ENCODE results near the gene POTEH.
"Not testable (repeated sequence)": the region's sequence is repeated elsewhere in the genome, so short reads cannot be mapped to it uniquely, and the experiment has no call there.

DNA sequence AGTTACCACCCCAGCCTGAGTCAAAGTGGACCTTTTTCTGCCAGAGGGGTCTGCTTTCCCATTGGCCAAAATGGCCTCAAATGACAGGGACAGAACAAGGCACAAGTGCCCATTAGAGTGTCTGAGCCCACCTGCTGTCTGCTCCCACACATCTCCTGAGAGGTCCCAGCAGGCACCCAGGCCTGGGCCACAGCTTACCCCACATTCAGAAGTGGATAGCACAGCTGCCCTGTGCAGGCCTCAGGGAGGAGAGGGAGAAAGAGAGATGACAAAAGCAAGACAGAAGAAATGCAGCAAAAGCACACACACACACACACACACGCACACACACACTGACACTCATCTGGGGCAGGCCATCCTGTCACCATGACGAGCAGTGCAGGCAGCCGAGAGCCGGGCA lies 4.2 kb upstream of the POTEH start:
- TF ChIP-seq, protein P1, sequence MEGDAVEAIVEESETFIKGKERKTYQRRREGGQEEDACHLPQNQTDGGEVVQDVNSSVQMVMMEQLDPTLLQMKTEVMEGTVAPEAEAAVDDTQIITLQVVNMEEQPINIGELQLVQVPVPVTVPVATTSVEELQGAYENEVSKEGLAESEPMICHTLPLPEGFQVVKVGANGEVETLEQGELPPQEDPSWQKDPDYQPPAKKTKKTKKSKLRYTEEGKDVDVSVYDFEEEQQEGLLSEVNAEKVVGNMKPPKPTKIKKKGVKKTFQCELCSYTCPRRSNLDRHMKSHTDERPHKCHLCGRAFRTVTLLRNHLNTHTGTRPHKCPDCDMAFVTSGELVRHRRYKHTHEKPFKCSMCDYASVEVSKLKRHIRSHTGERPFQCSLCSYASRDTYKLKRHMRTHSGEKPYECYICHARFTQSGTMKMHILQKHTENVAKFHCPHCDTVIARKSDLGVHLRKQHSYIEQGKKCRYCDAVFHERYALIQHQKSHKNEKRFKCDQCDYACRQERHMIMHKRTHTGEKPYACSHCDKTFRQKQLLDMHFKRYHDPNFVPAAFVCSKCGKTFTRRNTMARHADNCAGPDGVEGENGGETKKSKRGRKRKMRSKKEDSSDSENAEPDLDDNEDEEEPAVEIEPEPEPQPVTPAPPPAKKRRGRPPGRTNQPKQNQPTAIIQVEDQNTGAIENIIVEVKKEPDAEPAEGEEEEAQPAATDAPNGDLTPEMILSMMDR (IDR thresholded peaks at IDR 0.05; ENCODE audit: poor library complexity, severe bottlenecking): not testable (repeated sequence)
- TF ChIP-seq POLR2AphosphoS5 (IDR thresholded peaks at IDR 0.05); TAF1 (IDR thresholded peaks at IDR 0.05; ENCODE audit: low read depth); MXI1 (conservative IDR thresholded peaks at IDR 0.05; ENCODE audit: poor library complexity, severe bottlenecking); RAD21 (conservative IDR thresholded peaks at IDR 0.05): not testable (repeated sequence)

All from neural cell (in vitro differentiated cells).